Activated CD4-positive, alpha-beta T cell treated with anti-CD3 and anti-CD28 coated beads, Interleukin-2, amount 10 ng/mL, durations not matched to agents 7 days and 5 days (primary cell): ENCODE data around the gene ELMO1. TPM values are rescaled to one million over a fixed set of nuclear protein-coding genes. Genes with fewer than 3 reads are reported as not detected.
"Not testable (repeated sequence)": the region's sequence is repeated elsewhere in the genome, so short reads cannot be mapped to it uniquely, and the experiment has no call there.

Source experiments
- CTCF ChIA-PET: fragments of 350-600 bp; sonication (Branson Sonifier 250); formaldehyde crosslinking; loops from one replicate; lab custom pipeline; 2021; ENCODE audit warnings: antibody characterized with exemption; lab: Charles Lee
- POLR2A ChIA-PET: fragments of 350-600 bp; sonication (Branson Sonifier 250); formaldehyde crosslinking; loops from one replicate; lab custom pipeline; 2021; ENCODE audit warnings: antibody characterized with exemption; lab: Charles Lee
- DNase-seq: peaks from one replicate; pipeline ENCODE4 v3.0.0-alpha.2; 2020
- H3K27ac Mint-ChIP-seq: one replicate; pipeline ENCODE4 v1.8.0; 2021; ENCODE audit warnings: mild to moderate bottlenecking, moderate library complexity, mixed read lengths
- H3K27me3 Mint-ChIP-seq: one replicate; pipeline ENCODE4 v1.8.0; 2021; ENCODE audit warnings: mixed read lengths
- H3K36me3 Mint-ChIP-seq: one replicate; pipeline ENCODE4 v1.8.0; 2021; ENCODE audit warnings: low read depth, mixed read lengths
- H3K4me1 Mint-ChIP-seq: one replicate; pipeline ENCODE4 v1.8.0; 2021; ENCODE audit warnings: mixed read lengths
- H3K4me3 Mint-ChIP-seq: one replicate; pipeline ENCODE4 v1.8.0; 2021; ENCODE audit warnings: mild to moderate bottlenecking, moderate library complexity, mixed read lengths
- H3K9me3 Mint-ChIP-seq: one replicate; pipeline ENCODE4 v1.8.0; 2021; ENCODE audit warnings: mixed read lengths
- total RNA-seq, 2 experiments: library from RNA; stranded (reverse); gene quantifications; one replicate each; pipeline ENCODE4 v1.2.3, GENCODE V29; 2021

ELMO1 gene
- total RNA-seq, 2 experiments from 2014 or later = 99.8 to 142 TPM

DNA sequence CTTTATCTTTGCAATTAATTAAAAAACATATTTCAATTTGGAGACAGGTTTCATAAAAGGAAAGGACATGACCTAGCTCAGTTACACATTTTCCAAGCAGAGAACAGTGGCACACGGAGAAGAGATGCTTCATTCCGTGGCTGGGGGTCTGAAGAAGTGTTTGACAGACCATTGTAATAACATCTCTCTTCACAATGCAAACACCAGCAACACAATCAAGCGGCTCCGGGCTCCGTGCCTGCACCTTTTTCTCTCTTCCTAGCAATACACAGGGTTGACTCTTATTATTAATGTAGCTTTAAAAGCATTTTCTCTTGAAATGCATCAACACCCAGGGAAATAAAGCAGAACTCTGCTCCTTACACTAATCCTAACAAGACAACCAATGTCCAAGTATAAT lies 463.3 kb downstream of the ELMO1 start:
- Mint-ChIP-seq H3K4me1 (peaks cover 19% of the 10 kb centered on the region), H3K36me3 (peaks cover 12% of the 10 kb centered on the region)
- POLR2A ChIA-PET = no interaction called here

GRCh38 chr7:36984710-36985312 lies 463.9 kb downstream of the ELMO1 start:
- no peak for DNase-seq
- H3K9me3 Mint-ChIP-seq = peaks cover 6% of the 10 kb centered on the region
- no peak overlapping the region for H3K27ac Mint-ChIP-seq
- peaks cover 16% of the 10 kb centered on the region for H3K36me3 Mint-ChIP-seq
- H3K4me3 Mint-ChIP-seq = no peak overlapping the region
- H3K4me1 Mint-ChIP-seq = peaks cover 19% of the 10 kb centered on the region
- POLR2A ChIA-PET = interaction anchor here (0.6 kb wide), 1 partner anchor 211 kb away, joined by 3 read pairs; no protein-coding TSS in a partner anchor
- no peaks in the 10 kb centered on the region for H3K27me3 Mint-ChIP-seq
- CTCF ChIA-PET = interaction anchor here (1.4 to 1.5 kb wide), 2 partner anchors 13 to 24 kb away, joined by 3 to 5 read pairs; no protein-coding TSS in a partner anchor

More for the DNA sequence above, 463.3 kb downstream of the ELMO1 start:
- Mint-ChIP-seq H3K27ac (no peak overlapping the region), H3K9me3 (peaks cover 6% of the 10 kb centered on the region), H3K4me3 (no peak overlapping the region), H3K27me3 (no peaks in the 10 kb centered on the region)
- CTCF ChIA-PET = interaction anchor here (1.0 to 1.5 kb wide), 3 partner anchors 14 to 303 kb away, joined by 3 to 5 read pairs (median 3); no protein-coding TSS in a partner anchor
- DNase-seq = no peak

GRCh38 chr7:36984041-36984521 lies 464.6 kb downstream of the ELMO1 start:
- Mint-ChIP-seq H3K36me3 (peaks cover 20% of the 10 kb centered on the region), H3K9me3 (peaks cover 6% of the 10 kb centered on the region), H3K27me3 (no peaks in the 10 kb centered on the region), H3K27ac (no peak overlapping the region), H3K4me1 (peaks cover 19% of the 10 kb centered on the region), H3K4me3 (no peak overlapping the region)
- ChIA-PET POLR2A (interaction anchor here (0.6 kb wide), 1 partner anchor 212 kb away, joined by 3 read pairs; no protein-coding TSS in a partner anchor), CTCF (interaction anchor here (0.7 to 1.4 kb wide), 2 partner anchors 23 to 292 kb away, joined by 3 to 4 read pairs; no protein-coding TSS in a partner anchor)
- DNase-seq = no peak

DNA sequence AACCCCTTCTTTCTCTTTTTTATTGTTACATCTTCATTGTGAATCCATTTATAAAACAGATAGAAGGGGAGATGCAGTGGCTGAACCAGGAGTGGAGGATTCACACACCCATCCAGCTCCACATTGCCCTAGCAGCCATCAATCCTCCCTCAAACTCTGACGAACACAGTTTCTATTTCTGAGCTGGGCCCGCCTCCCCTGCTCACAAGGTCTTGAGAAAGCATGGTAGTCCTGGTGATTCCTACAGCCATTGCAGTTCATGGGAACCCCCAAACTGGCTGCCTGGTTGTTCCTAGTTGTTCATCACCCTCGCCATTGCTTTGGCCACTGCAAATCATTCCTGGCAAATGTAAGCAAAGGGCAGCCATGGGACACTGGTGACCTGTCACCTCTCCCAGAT lies 465.9 kb downstream of the ELMO1 start:
- ChIA-PET POLR2A (no interaction called here), CTCF (interaction anchor here (1.8 kb wide), 1 partner anchor 11 kb away, joined by 3 read pairs; no protein-coding TSS in a partner anchor)
- Mint-ChIP-seq H3K36me3 (peaks cover 25% of the 10 kb centered on the region), H3K27me3 (no peaks in the 10 kb centered on the region), H3K4me1 (peaks cover 19% of the 10 kb centered on the region), H3K9me3 (peaks cover 6% of the 10 kb centered on the region), H3K4me3 (no peak overlapping the region), H3K27ac (no peak overlapping the region)
- DNase-seq = no peak

- peaks cover 40% of the 10 kb centered on the region for H3K36me3 Mint-ChIP-seq
- CTCF ChIA-PET = interaction anchor here (0.9 to 1.7 kb wide), 3 partner anchors 9 to 220 kb away, joined by 3 to 6 read pairs (median 4); no protein-coding TSS in a partner anchor
- no peak overlapping the region for H3K4me3 Mint-ChIP-seq
- H3K9me3 Mint-ChIP-seq = peaks cover 6% of the 10 kb centered on the region
- no peaks in the 10 kb centered on the region for H3K27me3 Mint-ChIP-seq
- H3K27ac Mint-ChIP-seq = no peak overlapping the region
- DNase-seq = no peak
- H3K4me1 Mint-ChIP-seq = peaks cover 8% of the 10 kb centered on the region
- POLR2A ChIA-PET = no interaction called here
Observed at GRCh38 chr7:36979810-36980248, 468.8 kb downstream of the ELMO1 start.

DNA sequence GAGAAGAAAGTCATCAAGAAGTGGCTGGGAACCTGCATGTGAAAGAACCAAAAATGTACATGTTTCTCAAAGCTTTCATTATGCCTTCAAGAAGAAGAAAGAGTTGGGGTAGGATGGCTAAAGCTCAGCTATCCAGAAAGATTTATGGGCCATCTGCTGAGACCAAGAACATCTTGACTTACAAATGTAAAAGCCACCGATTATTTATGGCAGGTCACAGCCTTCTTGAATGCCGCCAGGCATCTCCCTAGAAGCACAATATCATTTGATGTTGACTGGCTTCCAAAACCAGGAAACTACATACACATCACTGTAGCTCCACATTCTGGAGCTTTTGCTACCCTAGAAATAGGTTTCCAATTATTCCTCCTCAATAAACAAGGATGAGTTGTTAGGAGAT lies 470.2 kb downstream of the ELMO1 start:
- Mint-ChIP-seq H3K27ac (no peak overlapping the region), H3K27me3 (no peaks in the 10 kb centered on the region), H3K36me3 (peaks cover 45% of the 10 kb centered on the region), H3K4me3 (no peak overlapping the region), H3K9me3 (peaks cover 6% of the 10 kb centered on the region), H3K4me1 (no peaks in the 10 kb centered on the region)
- CTCF ChIA-PET = interaction anchor here (1.1 kb wide), 1 partner anchor 30 kb away, joined by 3 read pairs; no protein-coding TSS in a partner anchor
- POLR2A ChIA-PET = no interaction called here
- DNase-seq = no peak

- peaks cover 3% of the 10 kb centered on the region for H3K9me3 Mint-ChIP-seq
- no peak for DNase-seq
- no peak overlapping the region for H3K4me3 Mint-ChIP-seq
- ChIA-PET CTCF (interaction anchor here (1.1 kb wide), 1 partner anchor 31 kb away, joined by 3 read pairs; no protein-coding TSS in a partner anchor), POLR2A (no interaction called here)
- H3K36me3 Mint-ChIP-seq = peaks cover 46% of the 10 kb centered on the region
- no peak overlapping the region for H3K27ac Mint-ChIP-seq
- H3K4me1 Mint-ChIP-seq = no peaks in the 10 kb centered on the region
- no peaks in the 10 kb centered on the region for H3K27me3 Mint-ChIP-seq
Observed at GRCh38 chr7:36977878-36978277, 470.8 kb downstream of the ELMO1 start.

DNA sequence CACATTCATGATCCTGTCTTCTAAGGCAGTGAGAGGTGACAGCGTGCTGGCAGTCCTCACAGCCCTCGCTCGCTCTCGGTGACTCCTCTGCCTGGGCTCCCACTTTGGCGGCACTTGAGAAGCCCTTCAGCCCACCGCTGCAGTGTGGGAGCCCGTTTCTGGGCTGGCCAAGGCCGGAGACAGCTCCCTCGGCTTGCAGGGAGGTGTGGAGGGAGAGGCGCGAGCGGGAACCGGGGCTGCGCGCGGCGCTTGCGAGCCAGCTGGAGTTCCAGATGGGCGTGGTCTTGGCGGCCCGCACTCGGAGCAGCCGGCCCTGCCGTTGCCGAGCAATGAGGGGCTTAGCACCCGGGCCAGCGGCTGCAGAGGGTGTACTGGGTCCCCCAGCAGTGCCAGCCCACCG lies 475.1 kb downstream of the ELMO1 start:
- POLR2A ChIA-PET, H3K27ac Mint-ChIP-seq, DNase-seq, H3K4me3 Mint-ChIP-seq, H3K9me3 Mint-ChIP-seq, H3K27me3 Mint-ChIP-seq: not testable (repeated sequence)
- peaks cover 39% of the 10 kb centered on the region for H3K36me3 Mint-ChIP-seq
- H3K4me1 Mint-ChIP-seq = peaks cover 23% of the 10 kb centered on the region
- CTCF ChIA-PET = interaction anchor here (0.7 kb wide), 1 partner anchor 14 kb away, joined by 3 read pairs; no protein-coding TSS in a partner anchor

- CTCF ChIA-PET = interaction anchor here (0.6 to 1.2 kb wide), 3 partner anchors 13 to 464 kb away, joined by 3 to 5 read pairs (median 3); no protein-coding TSS in a partner anchor
- POLR2A ChIA-PET = no interaction called here
- Mint-ChIP-seq H3K36me3 (peaks cover 36% of the 10 kb centered on the region), H3K4me1 (peaks cover 23% of the 10 kb centered on the region), H3K4me3 (no peak overlapping the region), H3K9me3 (peaks cover 4% of the 10 kb centered on the region), H3K27ac (no peak overlapping the region), H3K27me3 (no peaks in the 10 kb centered on the region)
- DNase-seq = no peak
Observed at GRCh38 chr7:36972140-36972518, 476.5 kb downstream of the ELMO1 start.

DNA sequence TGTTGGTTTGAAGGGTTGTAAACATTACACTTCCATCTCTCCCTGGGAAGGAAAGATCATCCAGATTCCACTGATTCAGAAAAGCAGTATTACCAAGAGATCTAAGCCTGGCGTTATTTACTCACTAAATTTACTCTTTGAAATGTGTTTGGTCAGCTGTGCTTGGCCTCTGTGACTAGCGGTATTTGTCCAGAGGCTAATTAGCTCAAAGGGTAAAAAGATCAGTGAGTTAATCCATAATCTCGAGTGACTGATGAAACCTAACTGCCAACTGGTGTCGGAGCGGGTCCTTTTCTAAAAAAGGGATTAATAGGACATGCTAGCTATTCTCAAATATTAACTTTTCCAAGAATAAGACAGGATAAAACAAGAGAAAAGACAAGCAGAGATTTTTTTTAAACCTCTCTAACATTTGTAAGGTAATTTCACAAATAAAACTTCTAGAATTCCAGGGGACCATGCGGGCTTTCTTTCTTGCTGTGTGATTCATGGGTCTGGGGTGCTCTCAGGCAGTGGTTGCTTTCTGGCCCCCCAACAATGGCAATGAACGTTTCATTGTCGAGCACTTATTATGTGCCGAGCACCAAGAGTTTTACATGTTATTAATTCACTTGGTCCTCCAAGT lies 477.0 kb downstream of the ELMO1 start:
- Mint-ChIP-seq H3K27me3 (no peaks in the 10 kb centered on the region), H3K4me1 (peaks cover 23% of the 10 kb centered on the region), H3K36me3 (peaks cover 33% of the 10 kb centered on the region), H3K27ac (no peak overlapping the region), H3K9me3 (peaks cover 4% of the 10 kb centered on the region), H3K4me3 (no peak overlapping the region)
- CTCF ChIA-PET = interaction anchor here (0.7 to 1.5 kb wide), 4 partner anchors 9 to 210 kb away, joined by 3 to 6 read pairs (median 4); no protein-coding TSS in a partner anchor
- no peak for DNase-seq
- POLR2A ChIA-PET = no interaction called here

GRCh38 chr7:36970551-36971514 lies 477.8 kb downstream of the ELMO1 start:
- peak overlapping the region; percentile 16 for H3K27ac Mint-ChIP-seq
- POLR2A ChIA-PET = no interaction called here
- H3K4me1 Mint-ChIP-seq = peaks cover 23% of the 10 kb centered on the region

DNA sequence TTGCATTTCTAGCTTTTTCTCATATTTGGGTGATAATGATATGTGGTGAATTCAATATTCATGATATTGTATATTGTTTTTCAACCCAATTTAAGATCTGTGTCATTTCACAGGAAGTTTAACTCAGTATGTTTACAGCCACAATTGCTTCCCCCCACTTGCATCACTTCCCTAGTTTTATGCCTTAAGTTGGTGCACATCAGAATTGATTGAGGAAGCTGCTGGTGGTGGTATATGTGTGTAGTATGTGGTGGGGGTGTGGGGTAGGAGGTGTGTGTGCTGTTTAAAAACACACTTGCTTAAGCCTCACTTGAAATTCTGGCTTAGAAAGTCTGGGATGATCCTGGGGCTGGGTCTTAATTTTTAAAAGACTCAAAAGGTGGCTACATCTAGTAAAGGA lies 479.3 kb downstream of the ELMO1 start:
- Mint-ChIP-seq H3K36me3 (peaks cover 33% of the 10 kb centered on the region), H3K4me3 (peak overlapping the region; percentile 4), H3K9me3 (peaks cover 11% of the 10 kb centered on the region), H3K27me3 (no peaks in the 10 kb centered on the region), H3K4me1 (peaks cover 29% of the 10 kb centered on the region), H3K27ac (no peak overlapping the region)
- DNase-seq = peak; percentile 29
- ChIA-PET POLR2A (no interaction called here), CTCF (no interaction called here)

More at GRCh38 chr7:36970551-36971514, 477.8 kb downstream of the ELMO1 start:
- no peak for DNase-seq
- no peaks in the 10 kb centered on the region for H3K27me3 Mint-ChIP-seq
- peaks cover 7% of the 10 kb centered on the region for H3K9me3 Mint-ChIP-seq
- CTCF ChIA-PET = interaction anchor here (0.7 to 1.5 kb wide), 6 partner anchors 9 to 211 kb away, joined by 3 to 6 read pairs (median 4); no protein-coding TSS in a partner anchor
- H3K36me3 Mint-ChIP-seq = peaks cover 36% of the 10 kb centered on the region
- H3K4me3 Mint-ChIP-seq = no peak overlapping the region
